ENCODE results near the gene PPCDC.

The PPCDC gene

GRCh38 chr15:75068748-75069147 is 45.4 kb downstream of the PPCDC start:
- no peak for DNase-seq (ENCODE audit: low spot score)
- Histone ChIP-seq H3K4me1 (ENCODE audit: control insufficient read depth in 2 of 2, insufficient read depth in 1 of 2, low read depth in 1 of 2, low read length in 2 of 2) (peaks cover 0 to 15% of the 10 kb centered on the region in 2 donors), H3K4ac (ENCODE audit: low read length) (no peak overlapping the region), H3K27me3 (ENCODE audit: control insufficient read depth in 3 of 3, insufficient read depth in 3 of 3, low read depth in 1 of 3, low read length in 3 of 3) (no peaks in the 10 kb centered on the region), H2BK5ac (ENCODE audit: low read length) (no peak overlapping the region), H3K79me1 (ENCODE audit: low read depth, low read length) (no peaks in the 10 kb centered on the region), H3K27ac (replicated peaks; ENCODE audit: low read length) (no peak overlapping the region), H3K36me3 (replicated peaks in 1 of 2; ENCODE audit: control insufficient read depth in 2 of 2, insufficient read depth in 2 of 2, low read length in 2 of 2) (no peaks in the 10 kb centered on the region), H3K23ac (ENCODE audit: low read depth, low read length, poor library complexity) (no peak overlapping the region), H3K4me3 (ENCODE audit: low read length in 2 of 2) (no peak overlapping the region), H2BK15ac (ENCODE audit: low read length) (no peak overlapping the region), H3K9ac (ENCODE audit: low read depth, low read length, poor library complexity) (no peak overlapping the region), H2AFZ (ENCODE audit: low read length) (no peak overlapping the region), H3K14ac (ENCODE audit: low read length) (no peak overlapping the region), H3K18ac (ENCODE audit: low read length) (no peak overlapping the region), H2BK12ac (ENCODE audit: low read length) (no peak overlapping the region), H4K91ac (ENCODE audit: low read depth, low read length, poor library complexity) (no peak overlapping the region), H4K8ac (ENCODE audit: low read depth, low read length) (no peak overlapping the region), H3K4me2 (ENCODE audit: insufficient read depth, low read length, poor library complexity, severe bottlenecking) (no peak overlapping the region), H2AK5ac (ENCODE audit: low read depth, low read length) (no peak overlapping the region), H2BK120ac (ENCODE audit: low read depth, low read length) (no peak overlapping the region), H3K9me3 (replicated peaks in 1 of 2; ENCODE audit: control insufficient read depth in 2 of 2, insufficient read depth in 1 of 2, low read depth in 1 of 2, low read length in 2 of 2) (peaks cover 0 to 3% of the 10 kb centered on the region in 2 donors)

- no peak overlapping the region for H3K4me2 ChIP-seq (ENCODE audit: insufficient read depth, low read length, poor library complexity, severe bottlenecking)
- no peak overlapping the region for H3K4ac ChIP-seq (ENCODE audit: low read length)
- H3K9ac ChIP-seq (ENCODE audit: low read depth, low read length, poor library complexity) = no peak overlapping the region
- H2BK120ac ChIP-seq (ENCODE audit: low read depth, low read length) = no peak overlapping the region
- H2AFZ ChIP-seq (ENCODE audit: low read length) = no peak overlapping the region
- H3K23ac ChIP-seq (ENCODE audit: low read depth, low read length, poor library complexity) = no peak overlapping the region
- H3K14ac ChIP-seq (ENCODE audit: low read length) = no peak overlapping the region
- no peak overlapping the region for H2BK5ac ChIP-seq (ENCODE audit: low read length)
- H3K27ac ChIP-seq (replicated peaks; ENCODE audit: low read length) = no peak overlapping the region
- H2BK12ac ChIP-seq (ENCODE audit: low read length) = no peak overlapping the region
- H4K8ac ChIP-seq (ENCODE audit: low read depth, low read length) = no peak overlapping the region
- H3K18ac ChIP-seq (ENCODE audit: low read length) = no peak overlapping the region
- no peaks in the 10 kb centered on the region for H3K27me3 ChIP-seq (ENCODE audit: control insufficient read depth in 3 of 3, insufficient read depth in 3 of 3, low read depth in 1 of 3, low read length in 3 of 3)
- H2AK5ac ChIP-seq (ENCODE audit: low read depth, low read length) = no peak overlapping the region
- H2BK15ac ChIP-seq (ENCODE audit: low read length) = no peak overlapping the region
- DNase-seq (ENCODE audit: low spot score) = no peak
- no peaks in the 10 kb centered on the region for H3K79me1 ChIP-seq (ENCODE audit: low read depth, low read length)
- peaks cover 0 to 15% of the 10 kb centered on the region in 2 donors for H3K4me1 ChIP-seq (ENCODE audit: control insufficient read depth in 2 of 2, insufficient read depth in 1 of 2, low read depth in 1 of 2, low read length in 2 of 2)
- no peaks in the 10 kb centered on the region for H3K36me3 ChIP-seq (replicated peaks in 1 of 2; ENCODE audit: control insufficient read depth in 2 of 2, insufficient read depth in 2 of 2, low read length in 2 of 2)
- H3K4me3 ChIP-seq (ENCODE audit: low read length in 2 of 2) = no peak overlapping the region
- no CpG with 5 or more reads among the region's 8 CpGs for WGBS, 2 donors (ENCODE audit: extremely low coverage in 2 of 2, insufficient read length in 2 of 2, insufficient replicate concordance in 1 of 2)
- H4K91ac ChIP-seq (ENCODE audit: low read depth, low read length, poor library complexity) = no peak overlapping the region
- H3K9me3 ChIP-seq (replicated peaks in 1 of 2; ENCODE audit: control insufficient read depth in 2 of 2, insufficient read depth in 1 of 2, low read depth in 1 of 2, low read length in 2 of 2) = peaks cover 0 to 2% of the 10 kb centered on the region in 2 donors
These were observed 46.0 kb downstream of the PPCDC start for GRCh38 chr15:75069301-75069925.

GRCh38 chr15:75070674-75071073 is 47.3 kb downstream of the PPCDC start:
- H3K4me2 ChIP-seq (ENCODE audit: insufficient read depth, low read length, poor library complexity, severe bottlenecking) = no peak overlapping the region
- peak overlapping the region; percentile 25 for H3K23ac ChIP-seq (ENCODE audit: low read depth, low read length, poor library complexity)
- H3K14ac ChIP-seq (ENCODE audit: low read length) = no peak overlapping the region
- no peaks in the 10 kb centered on the region for H3K79me1 ChIP-seq (ENCODE audit: low read depth, low read length)
- no peak overlapping the region for H2AFZ ChIP-seq (ENCODE audit: low read length)
- no peak overlapping the region for H3K27ac ChIP-seq (replicated peaks; ENCODE audit: low read length)
- H3K18ac ChIP-seq (ENCODE audit: low read length) = no peak overlapping the region
- no peak overlapping the region for H4K8ac ChIP-seq (ENCODE audit: low read depth, low read length)
- no peak overlapping the region for H2BK5ac ChIP-seq (ENCODE audit: low read length)
- no peak overlapping the region for H4K91ac ChIP-seq (ENCODE audit: low read depth, low read length, poor library complexity)
- peaks cover 0 to 7% of the 10 kb centered on the region in 2 donors for H3K4me1 ChIP-seq (ENCODE audit: control insufficient read depth in 2 of 2, insufficient read depth in 1 of 2, low read depth in 1 of 2, low read length in 2 of 2)
- H3K4me3 ChIP-seq (ENCODE audit: low read length in 2 of 2) = no peak overlapping the region
- no peak overlapping the region for H3K4ac ChIP-seq (ENCODE audit: low read length)
- H3K27me3 ChIP-seq (ENCODE audit: control insufficient read depth in 3 of 3, insufficient read depth in 3 of 3, low read depth in 1 of 3, low read length in 3 of 3) = no peaks in the 10 kb centered on the region
- H2BK15ac ChIP-seq (ENCODE audit: low read length) = no peak overlapping the region
- no peak overlapping the region for H2BK120ac ChIP-seq (ENCODE audit: low read depth, low read length)
- WGBS, 2 donors (ENCODE audit: extremely low coverage in 2 of 2, insufficient read length in 2 of 2, insufficient replicate concordance in 1 of 2) = no CpG with 5 or more reads among the region's 4 CpGs
- H3K9me3 ChIP-seq (replicated peaks in 1 of 2; ENCODE audit: control insufficient read depth in 2 of 2, insufficient read depth in 1 of 2, low read depth in 1 of 2, low read length in 2 of 2) = peaks cover 2 to 5% of the 10 kb centered on the region in 2 donors
- no peak for DNase-seq (ENCODE audit: low spot score)
- H2AK5ac ChIP-seq (ENCODE audit: low read depth, low read length) = no peak overlapping the region
- no peaks in the 10 kb centered on the region for H3K36me3 ChIP-seq (replicated peaks in 1 of 2; ENCODE audit: control insufficient read depth in 2 of 2, insufficient read depth in 2 of 2, low read length in 2 of 2)
- H2BK12ac ChIP-seq (ENCODE audit: low read length) = no peak overlapping the region
- no peak overlapping the region for H3K9ac ChIP-seq (ENCODE audit: low read depth, low read length, poor library complexity)

DNA sequence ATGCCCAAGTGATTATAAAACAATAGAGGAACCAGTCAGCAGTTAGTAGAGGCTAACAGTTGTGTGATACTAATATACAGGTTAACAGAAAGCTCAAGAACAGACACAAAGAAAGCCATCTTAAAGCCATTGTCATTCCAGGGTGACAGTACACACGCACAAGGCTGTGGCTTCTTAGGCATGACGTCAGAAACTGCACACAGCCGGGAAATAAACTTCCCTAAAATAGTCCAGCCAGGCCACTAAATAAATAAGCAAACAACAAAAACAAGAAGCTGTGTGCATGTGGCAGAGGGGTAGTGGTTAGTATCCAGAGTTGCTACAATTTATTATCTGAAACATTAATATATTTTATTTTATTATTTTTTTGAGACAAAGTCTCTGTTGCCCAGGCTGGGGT is 49.8 kb downstream of the PPCDC start:
- no peak for DNase-seq (ENCODE audit: low spot score)
- H3K18ac ChIP-seq (ENCODE audit: low read length) = no peak overlapping the region
- peaks cover 0 to 14% of the 10 kb centered on the region in 2 donors for H3K9me3 ChIP-seq (replicated peaks in 1 of 2; ENCODE audit: control insufficient read depth in 2 of 2, insufficient read depth in 1 of 2, low read depth in 1 of 2, low read length in 2 of 2)
- no peak overlapping the region for H2BK120ac ChIP-seq (ENCODE audit: low read depth, low read length)
- no peak overlapping the region for H3K9ac ChIP-seq (ENCODE audit: low read depth, low read length, poor library complexity)
- no peak overlapping the region for H3K4me2 ChIP-seq (ENCODE audit: insufficient read depth, low read length, poor library complexity, severe bottlenecking)
- H3K23ac ChIP-seq (ENCODE audit: low read depth, low read length, poor library complexity) = no peak overlapping the region
- H2BK15ac ChIP-seq (ENCODE audit: low read length) = no peak overlapping the region
- no CpG with 5 or more reads among the region's 3 CpGs for WGBS, 2 donors (ENCODE audit: extremely low coverage in 2 of 2, insufficient read length in 2 of 2, insufficient replicate concordance in 1 of 2)
- no peaks in the 10 kb centered on the region for H3K4me1 ChIP-seq (ENCODE audit: control insufficient read depth in 2 of 2, insufficient read depth in 1 of 2, low read depth in 1 of 2, low read length in 2 of 2)
- no peak overlapping the region for H3K27ac ChIP-seq (replicated peaks; ENCODE audit: low read length)
- H3K14ac ChIP-seq (ENCODE audit: low read length) = no peak overlapping the region
- no peak overlapping the region for H3K4me3 ChIP-seq (ENCODE audit: low read length in 2 of 2)
- no peak overlapping the region for H4K8ac ChIP-seq (ENCODE audit: low read depth, low read length)
- no peak overlapping the region for H3K4ac ChIP-seq (ENCODE audit: low read length)
- no peak overlapping the region for H2AFZ ChIP-seq (ENCODE audit: low read length)
- H2BK5ac ChIP-seq (ENCODE audit: low read length) = no peak overlapping the region
- peaks cover 0 to 2% (median 0%) of the 10 kb centered on the region in 3 experiments for H3K27me3 ChIP-seq (ENCODE audit: control insufficient read depth in 3 of 3, insufficient read depth in 3 of 3, low read depth in 1 of 3, low read length in 3 of 3)
- no peak overlapping the region for H2AK5ac ChIP-seq (ENCODE audit: low read depth, low read length)
- no peaks in the 10 kb centered on the region for H3K36me3 ChIP-seq (replicated peaks in 1 of 2; ENCODE audit: control insufficient read depth in 2 of 2, insufficient read depth in 2 of 2, low read length in 2 of 2)
- H4K91ac ChIP-seq (ENCODE audit: low read depth, low read length, poor library complexity) = no peak overlapping the region
- H2BK12ac ChIP-seq (ENCODE audit: low read length) = no peak overlapping the region
- no peaks in the 10 kb centered on the region for H3K79me1 ChIP-seq (ENCODE audit: low read depth, low read length)

Data from neuronal stem cell (in vitro differentiated cells).